SK-N-SH (cell line): ENCODE data around the gene BCAS4. TPM values are rescaled to one million over a fixed set of nuclear protein-coding genes. Genes with fewer than 3 reads are reported as not detected.

Experiments
- CTCF ChIA-PET: fragments of 300-600, 350-600 bp; formaldehyde crosslinking; extraction: SDS; loops from one replicate; lab custom pipeline; 2021; lab: Yijun Ruan, JAX
- POLR2A ChIA-PET: fragments of 350-600 bp; sonication (Branson Sonifier 250); formaldehyde crosslinking; extraction: SDS; loops from one replicate; lab custom pipeline; 2020; ENCODE audit warnings: antibody characterized with exemption, inconsistent platforms; lab: Yijun Ruan, JAX
- DNase-seq: peaks from one replicate; pipeline ENCODE4 v3.0.0; 2012
- H2AFZ ChIP-seq: fragments of 200-600 bp; sonication (generic); 2 replicates; pipeline ENCODE4 v1.8.1; 2016; ENCODE audit warnings: antibody characterized with exemption, mild to moderate bottlenecking, low read depth
- H3F3A ChIP-seq: fragments of 200-600 bp; sonication (generic); replicated peaks from 2 replicates; pipeline ENCODE3; 2016; ENCODE audit warnings: antibody characterized with exemption, mild to moderate bottlenecking; ENCODE audit not compliant: insufficient read depth
- H3K27ac ChIP-seq, 2 experiments: fragments of 200-500 bp in 1 of 2; fragments of 200-600 bp in 1 of 2; sonication (Bioruptor generic) in 1 of 2; sonication (generic), shearing (Covaris generic) in 1 of 2; 2 replicates each; pipeline versions ENCODE4 v1.5.1 to v1.6.1; 2014 to 2016; ENCODE audit warnings: low read depth in 2 of 2, inconsistent platforms in 1 of 2, low read length in 1 of 2, mild to moderate bottlenecking in 1 of 2, mixed read lengths in 1 of 2
- H3K27me3 ChIP-seq: fragments of 200-600 bp; sonication (generic), shearing (Covaris generic); 2 replicates; pipeline ENCODE4 v1.6.1; 2016; ENCODE audit warnings: mixed run types; ENCODE audit not compliant: insufficient read depth
- H3K36me3 ChIP-seq, 2 experiments: fragments of 200-500 bp in 1 of 2; fragments of 200-600 bp in 1 of 2; sonication (Bioruptor generic) in 1 of 2; sonication (generic) in 1 of 2; replicated peaks in 1 of 2; 2 replicates each; pipeline versions ENCODE3 to v1.5.1; 2014 to 2016; ENCODE audit warnings: low read length in 1 of 2, mild to moderate bottlenecking in 1 of 2; ENCODE audit not compliant: insufficient read depth in 2 of 2, control insufficient read depth in 1 of 2
- H3K4me1 ChIP-seq, 2 experiments: fragments of 200-500 bp in 1 of 2; fragments of 200-600 bp in 1 of 2; sonication (Bioruptor generic) in 1 of 2; sonication (generic), shearing (Covaris generic) in 1 of 2; 2 replicates each; pipeline versions ENCODE4 v1.5.1 to v1.6.1; 2014 to 2016; ENCODE audit warnings: low read depth in 1 of 2, low read length in 1 of 2, mixed run types in 1 of 2; ENCODE audit not compliant: insufficient read depth in 2 of 2, control insufficient read depth in 1 of 2
- H3K4me2 ChIP-seq: fragments of 200-600 bp; sonication (generic), shearing (Covaris generic); 2 replicates; pipeline ENCODE4 v1.6.1; 2017; ENCODE audit warnings: mixed run types
- H3K4me3 ChIP-seq, 2 experiments: fragments of 200-500 bp in 1 of 2; fragments of 200-600 bp in 1 of 2; sonication (Bioruptor generic) in 1 of 2; sonication (generic), shearing (Covaris generic) in 1 of 2; 2 replicates each; pipeline versions ENCODE4 v1.5.1 to v1.8.1; 2014 to 2016; ENCODE audit warnings: low read depth in 2 of 2, inconsistent platforms in 1 of 2, low read length in 1 of 2, mild to moderate bottlenecking in 1 of 2, mixed read lengths in 1 of 2, moderate library complexity in 1 of 2
- H3K79me2 ChIP-seq: fragments of 200-600 bp; sonication (generic); 2 replicates; pipeline ENCODE4 v1.8.1; 2017; ENCODE audit warnings: mild to moderate bottlenecking; ENCODE audit not compliant: insufficient read depth
- H3K9ac ChIP-seq: fragments of 200-600 bp; sonication (generic); 2 replicates; pipeline ENCODE4 v1.6.1; 2017; ENCODE audit warnings: mixed run types
- H3K9me2 ChIP-seq: fragments of 200-600 bp; sonication (generic); 2 replicates; pipeline ENCODE4 v1.6.1; 2017; ENCODE audit warnings: mixed run types
- H3K9me3 ChIP-seq: fragments of 200-600 bp; sonication (generic); 2 replicates; pipeline ENCODE4 v1.6.1; 2017; ENCODE audit warnings: mixed run types, mild to moderate bottlenecking, moderate library complexity
- H4K20me1 ChIP-seq: fragments of 200-600 bp; sonication (generic); 2 replicates; pipeline ENCODE4 v1.6.1; 2017; ENCODE audit warnings: mild to moderate bottlenecking, mixed run types; ENCODE audit not compliant: insufficient read depth
- CTCF ChIP-seq: fragments of 200-600 bp; sonication (generic); IDR thresholded peaks from 2 replicates; pipeline ENCODE4 v1.6.1; 2017; ENCODE audit warnings: antibody characterized with exemption, mild to moderate bottlenecking, moderate library complexity
- ELF1 ChIP-seq: IDR thresholded peaks from 2 replicates; pipeline ENCODE4 v1.4.0; 2012
- EP300 ChIP-seq, 2 experiments: IDR thresholded peaks; 2 replicates each; pipeline versions ENCODE4 v1.4.0 to v1.6.1; 2012; ENCODE audit warnings: borderline replicate concordance in 1 of 2, low read depth in 1 of 2, low read length in 1 of 2
- FOXM1 ChIP-seq: IDR thresholded peaks from 2 replicates; pipeline ENCODE4 v1.4.0; 2012; ENCODE audit warnings: low read depth, mild to moderate bottlenecking
- GABPA ChIP-seq: IDR thresholded peaks from 2 replicates; pipeline ENCODE4 v1.4.0; 2012; ENCODE audit warnings: low read depth, mild to moderate bottlenecking
- MEF2A ChIP-seq: IDR thresholded peaks from 2 replicates; pipeline ENCODE4 v1.4.0; 2012; ENCODE audit warnings: low read depth, borderline replicate concordance
- MXI1 ChIP-seq: IDR thresholded peaks from 2 replicates; pipeline ENCODE4 v1.6.1; 2012; ENCODE audit warnings: mild to moderate bottlenecking, low read depth, low read length, improper control_type of control experiment
- NRF1 ChIP-seq: IDR thresholded peaks from 2 replicates; pipeline ENCODE4 v1.6.1; 2012; ENCODE audit warnings: low read depth, mild to moderate bottlenecking, low read length
- PBX3 ChIP-seq: IDR thresholded peaks from 2 replicates; pipeline ENCODE4; 2012
- RAD21 ChIP-seq: IDR thresholded peaks from 2 replicates; pipeline ENCODE4 v1.6.1; 2012; ENCODE audit warnings: mild to moderate bottlenecking, low read length
- REST ChIP-seq: IDR thresholded peaks from 2 replicates; pipeline ENCODE4 v1.6.1; 2012; ENCODE audit warnings: mild to moderate bottlenecking, low read depth, low read length, moderate library complexity
- RFX5 ChIP-seq: IDR thresholded peaks from 2 replicates; pipeline ENCODE4 v1.6.1; 2012; ENCODE audit warnings: mild to moderate bottlenecking, improper control_type of control experiment, low read length
- SIN3A ChIP-seq: IDR thresholded peaks from 2 replicates; pipeline ENCODE4 v1.6.1; 2012; ENCODE audit warnings: low read depth, mild to moderate bottlenecking, low read length, moderate library complexity, borderline replicate concordance
- SMC3 ChIP-seq: IDR thresholded peaks from 2 replicates; pipeline ENCODE4 v1.6.1; 2012; ENCODE audit warnings: low read depth, low read length, improper control_type of control experiment
- TCF12 ChIP-seq: IDR thresholded peaks from 2 replicates; pipeline ENCODE4 v1.4.0; 2012
- TEAD4 ChIP-seq: IDR thresholded peaks from 2 replicates; pipeline ENCODE4 v1.4.0; 2012; ENCODE audit warnings: mild to moderate bottlenecking, borderline replicate concordance; ENCODE audit not compliant: insufficient read depth
- YY1 ChIP-seq: IDR thresholded peaks from 2 replicates; pipeline ENCODE4 v1.4.0; 2012; ENCODE audit warnings: low read depth, mild to moderate bottlenecking
- ZBTB33 ChIP-seq: IDR thresholded peaks from 2 replicates; pipeline ENCODE4 v1.4.0; 2012; ENCODE audit warnings: low read depth, borderline replicate concordance
- WGBS: methylation state at CpG from one replicate; pipeline ENCODE4 v1.1.6; 2017; ENCODE audit warnings: low lambda C conversion rate; 5-methylcytosine and 5-hydroxymethylcytosine counted together
- polyA plus RNA-seq, 3 experiments: library from polyadenylated mRNA; depleted of rRNA; stranded (reverse); fragments of >200 nt; gene quantifications; 2 replicates each; pipeline ENCODE4 v1.2.3, GENCODE V29; 2012

The BCAS4 gene
- polyA plus RNA-seq, 1 of the 3 experiments (the other 2 are of a cell fraction): 43.8 TPM

GRCh38 chr20:50885068-50885467 lies 90.2 kb downstream of the BCAS4 start:
- POLR2A ChIA-PET: no interaction called here
- no peak for DNase-seq

More at GRCh38 chr20:50885068-50885467, 90.2 kb downstream of the BCAS4 start:
- CTCF ChIA-PET: interaction anchor here (1.0 to 3.1 kb wide), 3 partner anchors 13 to 91 kb away, joined by 5 to 17 read pairs (median 6); partner anchors contain the start of gene BCAS4
- Histone ChIP-seq H3K9me3 (no peaks in the 10 kb centered on the region), H3K9me2 (no peaks in the 10 kb centered on the region), H4K20me1 (peaks cover under 1% of the 10 kb centered on the region), H3K9ac (no peak overlapping the region), H3K4me1 (no peaks in the 10 kb centered on the region), H3K4me3 (no peak overlapping the region), H3K27me3 (no peaks in the 10 kb centered on the region), H3F3A (peaks cover 21% of the 10 kb centered on the region), H3K27ac (no peak overlapping the region), H3K79me2 (peaks cover 12% of the 10 kb centered on the region; the same call in 1 of the 2 replicates), H3K4me2 (no peak overlapping the region), H2AFZ (no peak overlapping the region), H3K36me3 (peaks cover 28 to 34% of the 10 kb centered on the region in 2 experiments)
- TF ChIP-seq MEF2A (no peak), RAD21 (no peak), CTCF (no peak), EP300 (IDR thresholded peaks at IDR 0.05; ENCODE audit: borderline replicate concordance in 1 of 2, low read depth in 1 of 2, low read length in 1 of 2) (no peak), ELF1 (no peak), TCF12 (no peak), RFX5 (no peak), YY1 (no peak), TEAD4 (no peak), MXI1 (no peak), SIN3A (no peak), SMC3 (no peak), GABPA (no peak), ZBTB33 (no peak), FOXM1 (no peak), REST (no peak), NRF1 (no peak), PBX3 (no peak)
- 95% methylated on average over 7 of the region's 7 CpGs for WGBS
